ENCODE measurements around the gene ZNF350. TPM values are rescaled to one million over a fixed set of nuclear protein-coding genes. Genes with fewer than 3 reads are reported as not detected.

Gene ZNF350
- total RNA-seq, 1 donor from 2014 or later = 8.6 TPM

- H3K27ac ChIP-seq (ENCODE audit: low read depth, low read length) = no peak overlapping the region
- DNase-seq (ENCODE audit: low read depth) (no peak), FAIRE-seq (no peak)
- Mint-ChIP-seq H3K27me3 (ENCODE audit: low read depth, unreplicated experiment) (no peaks in the 10 kb centered on the region), H3K4me3 (ENCODE audit: unreplicated experiment) (no peak overlapping the region), H3K36me3 (ENCODE audit: low read depth, unreplicated experiment) (peaks cover 38% of the 10 kb centered on the region), H3K9me3 (ENCODE audit: unreplicated experiment) (peaks cover 32% of the 10 kb centered on the region), H3K27ac (ENCODE audit: unreplicated experiment) (no peak overlapping the region), H3K4me1 (ENCODE audit: low read depth, unreplicated experiment) (no peaks in the 10 kb centered on the region)
- H3K9ac ChIP-seq (ENCODE audit: low read length) = no peak overlapping the region
- peaks cover 11% of the 10 kb centered on the region for H3K9me3 ChIP-seq (ENCODE audit: insufficient read depth, low read depth, low read length)
- H3K79me2 ChIP-seq (ENCODE audit: insufficient read depth, low read length) = peaks cover 69% of the 10 kb centered on the region
- no peak overlapping the region for H3K4me2 ChIP-seq (ENCODE audit: low read length)
- no peaks in the 10 kb centered on the region for H3K27me3 ChIP-seq (ENCODE audit: insufficient read depth, low read length)
- no peak for TF ChIP-seq EZH2 (IDR thresholded peaks at IDR 0.05; ENCODE audit: insufficient read depth, low read length)
- no peak overlapping the region for H3K4me3 ChIP-seq (ENCODE audit: insufficient read depth, low read depth, low read length)
- H3K4me1 ChIP-seq (ENCODE audit: insufficient read depth, low read length) = no peaks in the 10 kb centered on the region
- H2AFZ ChIP-seq (ENCODE audit: low read depth, low read length) = no peak overlapping the region
- no peaks in the 10 kb centered on the region for H3K36me3 ChIP-seq (ENCODE audit: insufficient read depth, low read length)
- no peaks in the 10 kb centered on the region for H4K20me1 ChIP-seq (ENCODE audit: insufficient read depth, low read length)
Observed at GRCh38 chr19:51980116-51980736, 6.4 kb downstream of the ZNF350 start.

DNA sequence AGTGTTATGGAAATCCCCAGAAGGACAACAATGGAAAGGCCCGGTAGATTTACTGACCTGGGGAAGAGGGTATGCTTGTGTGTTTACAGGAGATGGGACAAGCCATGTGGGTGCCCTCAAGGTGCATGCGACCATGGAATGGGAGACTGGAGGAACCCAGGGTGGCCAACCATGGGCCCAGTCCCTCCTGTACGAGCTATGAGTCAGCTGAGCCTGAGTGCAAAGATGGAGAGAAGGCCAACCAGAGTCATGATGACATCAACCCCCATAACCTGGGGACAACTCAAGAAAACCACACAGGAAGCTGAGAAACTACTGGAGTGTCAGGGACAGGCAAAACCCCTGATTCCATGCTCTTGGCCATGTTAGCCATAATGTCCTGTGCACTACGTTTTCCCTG is 7.8 kb downstream of the ZNF350 start:
- peaks cover 45% of the 10 kb centered on the region for H3K36me3 Mint-ChIP-seq (ENCODE audit: low read depth, unreplicated experiment)
- H3K27me3 Mint-ChIP-seq (ENCODE audit: low read depth, unreplicated experiment) = no peaks in the 10 kb centered on the region
- TF ChIP-seq EZH2 (IDR thresholded peaks at IDR 0.05; ENCODE audit: insufficient read depth, low read length) = no peak
- TF ChIP-seq, protein P1, sequence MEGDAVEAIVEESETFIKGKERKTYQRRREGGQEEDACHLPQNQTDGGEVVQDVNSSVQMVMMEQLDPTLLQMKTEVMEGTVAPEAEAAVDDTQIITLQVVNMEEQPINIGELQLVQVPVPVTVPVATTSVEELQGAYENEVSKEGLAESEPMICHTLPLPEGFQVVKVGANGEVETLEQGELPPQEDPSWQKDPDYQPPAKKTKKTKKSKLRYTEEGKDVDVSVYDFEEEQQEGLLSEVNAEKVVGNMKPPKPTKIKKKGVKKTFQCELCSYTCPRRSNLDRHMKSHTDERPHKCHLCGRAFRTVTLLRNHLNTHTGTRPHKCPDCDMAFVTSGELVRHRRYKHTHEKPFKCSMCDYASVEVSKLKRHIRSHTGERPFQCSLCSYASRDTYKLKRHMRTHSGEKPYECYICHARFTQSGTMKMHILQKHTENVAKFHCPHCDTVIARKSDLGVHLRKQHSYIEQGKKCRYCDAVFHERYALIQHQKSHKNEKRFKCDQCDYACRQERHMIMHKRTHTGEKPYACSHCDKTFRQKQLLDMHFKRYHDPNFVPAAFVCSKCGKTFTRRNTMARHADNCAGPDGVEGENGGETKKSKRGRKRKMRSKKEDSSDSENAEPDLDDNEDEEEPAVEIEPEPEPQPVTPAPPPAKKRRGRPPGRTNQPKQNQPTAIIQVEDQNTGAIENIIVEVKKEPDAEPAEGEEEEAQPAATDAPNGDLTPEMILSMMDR (IDR thresholded peaks at IDR 0.05; ENCODE audit: insufficient read depth, low read depth, low read length) = no peak
- Histone ChIP-seq H4K20me1 (ENCODE audit: insufficient read depth, low read length) (no peaks in the 10 kb centered on the region), H3K79me2 (ENCODE audit: insufficient read depth, low read length) (peaks cover 55% of the 10 kb centered on the region), H3K4me1 (ENCODE audit: insufficient read depth, low read length) (no peaks in the 10 kb centered on the region), H3K36me3 (ENCODE audit: insufficient read depth, low read length) (no peaks in the 10 kb centered on the region), H3K27me3 (ENCODE audit: insufficient read depth, low read length) (no peaks in the 10 kb centered on the region), H3K27ac (ENCODE audit: low read depth, low read length) (no peak overlapping the region), H3K9me3 (ENCODE audit: insufficient read depth, low read depth, low read length) (peaks cover 13% of the 10 kb centered on the region), H2AFZ (ENCODE audit: low read depth, low read length) (no peak overlapping the region), H3K9ac (ENCODE audit: low read length) (no peak overlapping the region), H3K4me3 (ENCODE audit: insufficient read depth, low read depth, low read length) (no peak overlapping the region), H3K4me2 (ENCODE audit: low read length) (no peak overlapping the region)
- FAIRE-seq (no peak), DNase-seq (ENCODE audit: low read depth) (no peak)
- no peaks in the 10 kb centered on the region for H3K4me1 Mint-ChIP-seq (ENCODE audit: low read depth, unreplicated experiment)
- no peak overlapping the region for H3K4me3 Mint-ChIP-seq (ENCODE audit: unreplicated experiment)
- peaks cover 40% of the 10 kb centered on the region for H3K9me3 Mint-ChIP-seq (ENCODE audit: unreplicated experiment)
- H3K27ac Mint-ChIP-seq (ENCODE audit: unreplicated experiment) = no peak overlapping the region

DNA sequence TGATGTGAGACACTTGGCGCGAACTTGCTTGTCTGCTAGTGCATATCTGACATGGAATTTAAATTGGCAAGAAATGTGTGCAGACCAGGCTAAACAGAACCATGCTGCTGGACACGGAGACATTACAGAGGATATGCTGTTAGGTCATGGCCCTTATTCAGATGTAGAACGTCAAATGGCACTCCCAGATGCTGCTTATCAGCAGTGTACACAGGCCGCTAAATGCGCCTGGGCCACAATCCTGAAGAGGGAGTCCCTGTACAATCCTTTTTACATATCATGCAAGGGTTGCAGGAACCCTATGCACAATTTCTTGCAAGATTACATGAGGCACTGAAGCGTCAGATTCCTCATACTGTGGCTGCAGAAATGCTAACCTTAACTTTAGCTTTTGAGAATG is 9.3 kb downstream of the ZNF350 start:
- H3K4me3 Mint-ChIP-seq (ENCODE audit: unreplicated experiment) = no peak overlapping the region
- no peaks in the 10 kb centered on the region for H3K4me1 Mint-ChIP-seq (ENCODE audit: low read depth, unreplicated experiment)
- Histone ChIP-seq H3K36me3 (ENCODE audit: insufficient read depth, low read length) (peaks cover 4% of the 10 kb centered on the region), H3K4me1 (ENCODE audit: insufficient read depth, low read length) (no peaks in the 10 kb centered on the region), H3K27ac (ENCODE audit: low read depth, low read length) (no peak overlapping the region), H4K20me1 (ENCODE audit: insufficient read depth, low read length) (no peaks in the 10 kb centered on the region), H3K4me2 (ENCODE audit: low read length) (no peak overlapping the region), H3K27me3 (ENCODE audit: insufficient read depth, low read length) (no peaks in the 10 kb centered on the region), H2AFZ (ENCODE audit: low read depth, low read length) (no peak overlapping the region), H3K9me3 (ENCODE audit: insufficient read depth, low read depth, low read length) (peaks cover 21% of the 10 kb centered on the region), H3K79me2 (ENCODE audit: insufficient read depth, low read length) (peaks cover 41% of the 10 kb centered on the region), H3K4me3 (ENCODE audit: insufficient read depth, low read depth, low read length) (no peak overlapping the region), H3K9ac (ENCODE audit: low read length) (no peak overlapping the region)
- H3K9me3 Mint-ChIP-seq (ENCODE audit: unreplicated experiment) = peaks cover 42% of the 10 kb centered on the region
- DNase-seq (ENCODE audit: low read depth) (no peak), FAIRE-seq (no peak)
- H3K36me3 Mint-ChIP-seq (ENCODE audit: low read depth, unreplicated experiment) = peaks cover 55% of the 10 kb centered on the region
- TF ChIP-seq EZH2 (IDR thresholded peaks at IDR 0.05; ENCODE audit: insufficient read depth, low read length) = no peak
- TF ChIP-seq, protein P1 (IDR thresholded peaks at IDR 0.05; ENCODE audit: insufficient read depth, low read depth, low read length) = no peak
- H3K27ac Mint-ChIP-seq (ENCODE audit: unreplicated experiment) = no peak overlapping the region
- no peaks in the 10 kb centered on the region for H3K27me3 Mint-ChIP-seq (ENCODE audit: low read depth, unreplicated experiment)

All from astrocyte (in vitro differentiated cells and primary cell).